RPMI8226 (cell line): ENCODE results near the gene PIP4K2A.

ENCODE experiments used
- DNase-seq: peaks from one replicate; pipeline ENCODE4 v3.0.0-alpha.2; 2015

Gene PIP4K2A

DNA sequence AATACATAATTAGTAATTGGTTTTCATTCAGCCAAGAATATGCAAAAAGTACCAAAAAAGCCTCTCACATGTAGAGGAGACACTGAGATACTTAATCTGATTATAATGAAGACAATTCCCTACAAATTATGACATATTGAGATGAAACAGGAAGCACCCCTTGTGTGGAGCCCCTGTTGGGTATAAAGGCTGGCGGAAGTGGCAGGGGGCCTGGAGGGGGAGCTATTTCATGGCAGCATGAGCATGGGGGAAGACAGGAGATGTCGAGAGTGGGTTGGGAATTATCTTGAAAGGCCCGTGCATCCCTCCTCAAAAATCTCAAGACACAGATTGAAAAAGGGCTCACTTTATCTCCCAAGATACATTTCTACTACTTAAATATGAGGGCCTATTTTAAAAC lies 96.9 kb downstream of the PIP4K2A start:
- no peak for DNase-seq

DNA sequence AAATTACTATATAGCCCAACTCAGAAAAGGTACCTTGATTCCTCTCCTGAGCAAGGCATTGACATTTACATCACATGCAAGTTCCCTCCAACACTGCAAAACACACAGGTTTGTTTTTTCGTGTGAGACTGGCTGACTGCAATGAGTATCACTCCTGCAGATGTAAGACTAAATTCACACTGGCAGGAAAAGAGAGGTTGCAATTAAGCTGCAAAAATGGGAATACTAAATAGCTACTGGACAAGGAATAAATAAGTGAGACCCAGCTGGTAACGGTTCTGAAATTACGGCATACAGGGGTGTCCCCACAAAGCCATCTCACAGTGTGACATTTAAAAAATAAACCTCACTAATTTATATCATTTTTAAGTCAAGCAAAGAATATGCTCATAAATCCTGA lies 97.3 kb downstream of the PIP4K2A start:
- no peak for DNase-seq

DNA sequence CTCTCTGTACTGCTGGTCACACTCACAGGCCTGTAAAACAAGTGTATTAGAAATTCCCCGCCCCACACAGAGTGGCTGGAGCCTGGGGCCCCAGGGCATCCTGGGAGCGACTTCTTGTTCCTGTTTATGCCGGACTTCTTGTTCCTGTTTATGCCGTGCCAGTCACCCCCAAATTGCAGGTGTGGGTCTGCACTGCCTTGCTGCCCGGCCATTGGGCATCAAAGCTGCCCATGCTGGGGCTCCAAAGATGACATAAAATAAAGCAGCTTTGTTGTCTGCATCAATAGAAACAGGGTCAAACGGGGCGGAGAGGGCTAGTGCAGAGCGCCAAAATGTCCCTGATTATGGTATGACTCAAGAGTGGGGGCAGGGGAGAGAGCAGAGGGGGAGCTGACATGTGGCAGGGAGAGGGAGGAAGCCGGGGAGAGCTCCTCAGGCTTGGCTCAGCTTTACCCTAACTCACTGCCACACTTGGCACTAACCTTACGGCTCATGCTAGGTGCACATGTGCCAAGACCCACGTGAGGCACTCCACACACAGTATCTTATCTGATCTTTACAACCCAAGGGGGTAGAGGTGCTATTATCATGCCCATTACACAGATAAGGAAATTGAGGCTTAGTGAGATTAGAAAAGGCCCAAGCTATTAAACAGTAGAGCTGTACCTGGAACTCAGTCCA lies 98.4 kb downstream of the PIP4K2A start:
- peak; percentile 74 for DNase-seq

- no peak for DNase-seq
Measured at GRCh38 chr10:22615101-22615500, 99.3 kb downstream of the PIP4K2A start.

GRCh38 chr10:22613011-22613410 lies 101.4 kb downstream of the PIP4K2A start:
- no peak for DNase-seq

- no peak for DNase-seq
Measured at GRCh38 chr10:22612318-22612717, 102.1 kb downstream of the PIP4K2A start.

- DNase-seq = no peak
Measured at GRCh38 chr10:22611425-22612115, 102.8 kb downstream of the PIP4K2A start.

DNA sequence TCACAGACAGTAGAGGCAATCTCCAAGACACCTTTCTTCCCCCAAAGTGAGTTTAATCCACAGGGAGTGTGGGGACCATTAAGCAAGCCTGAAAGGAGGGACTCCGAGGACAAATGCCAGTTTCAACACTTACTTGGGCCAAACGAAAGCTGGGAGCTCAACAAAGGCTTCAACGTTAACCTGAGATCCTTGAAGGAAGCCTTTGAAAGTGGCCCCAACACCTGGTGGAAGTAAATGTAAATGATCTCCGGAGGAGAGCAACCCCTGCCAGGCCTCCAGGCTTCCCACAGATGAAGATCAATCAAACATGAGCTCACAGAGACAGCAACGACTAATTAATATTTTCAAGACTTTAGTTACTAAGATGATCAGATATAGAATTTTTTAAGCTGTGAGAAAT lies 103.8 kb downstream of the PIP4K2A start:
- DNase-seq = no peak

- no peak for DNase-seq
Measured at GRCh38 chr10:22609719-22610465, 104.5 kb downstream of the PIP4K2A start.

DNA sequence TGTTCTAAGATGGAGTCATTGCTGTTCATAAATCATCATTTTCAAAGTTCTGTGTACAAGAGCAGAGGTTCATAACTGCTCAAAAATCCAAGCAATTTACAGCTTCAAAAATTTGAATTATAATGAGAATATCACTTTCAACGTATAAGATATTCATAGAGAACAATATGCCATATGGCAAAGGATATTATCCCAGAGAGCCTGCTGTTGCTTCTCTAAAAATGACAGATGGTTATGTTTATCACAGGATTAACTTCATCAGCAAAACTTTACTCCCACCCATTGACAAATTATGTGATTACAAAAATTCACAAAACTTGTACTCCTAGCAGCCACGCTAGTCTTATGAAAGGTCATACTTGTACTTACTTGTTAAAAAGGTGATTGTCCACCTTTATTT lies 105.1 kb downstream of the PIP4K2A start:
- DNase-seq = no peak

DNA sequence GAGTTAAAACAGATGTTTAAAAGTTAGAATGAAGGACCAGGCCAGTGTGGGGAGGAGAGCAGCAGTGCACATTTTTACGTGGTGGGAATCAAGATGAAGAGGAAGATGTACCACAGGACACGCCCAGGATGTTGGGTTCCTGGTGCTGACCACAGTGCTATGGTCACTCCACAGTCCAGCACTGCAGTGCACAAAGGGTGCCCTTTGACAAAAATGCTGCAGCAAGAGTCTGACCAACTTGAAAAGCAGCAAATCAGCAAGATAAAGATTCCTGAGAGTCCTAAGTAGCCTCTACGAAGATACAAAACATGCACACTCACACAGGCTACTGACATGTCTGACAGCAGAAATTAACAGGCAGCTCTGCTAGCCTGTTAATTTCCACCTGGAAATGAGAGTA lies 107.1 kb downstream of the PIP4K2A start:
- no peak for DNase-seq

DNA sequence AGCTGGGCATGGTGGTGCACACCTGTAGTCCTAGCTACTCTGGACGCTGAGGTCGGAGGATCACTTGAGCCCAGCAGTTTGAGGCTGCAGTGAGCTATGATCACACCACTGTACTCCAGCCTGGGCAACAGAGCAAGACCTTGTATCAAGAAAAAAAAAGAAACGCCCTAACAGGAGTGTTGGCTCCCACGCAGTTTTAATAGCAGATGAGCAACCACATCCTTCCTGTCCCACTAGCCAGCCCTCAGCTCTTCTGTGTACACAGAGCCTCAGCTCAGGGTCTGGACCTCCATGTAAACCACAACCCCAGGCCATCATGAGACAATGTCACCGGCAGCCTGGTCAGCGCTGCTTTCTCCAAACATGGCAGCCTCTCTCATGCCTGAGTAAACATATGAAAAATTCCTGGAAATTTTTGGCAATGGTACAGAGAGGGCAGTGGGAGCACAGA lies 108.2 kb downstream of the PIP4K2A start:
- DNase-seq = peak; percentile 37

DNA sequence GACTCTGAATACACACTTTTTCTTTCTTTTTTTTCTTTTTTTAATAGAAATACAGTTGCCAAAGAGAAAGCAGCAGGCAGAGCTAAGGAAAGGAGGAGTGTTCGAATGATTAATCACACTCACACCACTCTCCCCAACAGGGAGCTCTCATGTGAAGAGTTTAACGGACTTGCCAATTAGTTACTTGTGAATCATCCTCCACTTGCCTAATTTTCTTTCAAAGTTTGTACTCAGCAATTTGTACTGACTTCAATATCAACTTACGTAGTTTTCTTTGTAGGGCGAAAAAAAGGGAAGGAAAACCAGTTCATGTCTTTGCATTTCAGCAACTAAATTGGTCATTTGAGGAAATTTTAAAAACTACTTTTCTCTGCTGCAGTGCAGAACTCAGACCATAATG lies 109.2 kb downstream of the PIP4K2A start:
- no peak for DNase-seq

DNA sequence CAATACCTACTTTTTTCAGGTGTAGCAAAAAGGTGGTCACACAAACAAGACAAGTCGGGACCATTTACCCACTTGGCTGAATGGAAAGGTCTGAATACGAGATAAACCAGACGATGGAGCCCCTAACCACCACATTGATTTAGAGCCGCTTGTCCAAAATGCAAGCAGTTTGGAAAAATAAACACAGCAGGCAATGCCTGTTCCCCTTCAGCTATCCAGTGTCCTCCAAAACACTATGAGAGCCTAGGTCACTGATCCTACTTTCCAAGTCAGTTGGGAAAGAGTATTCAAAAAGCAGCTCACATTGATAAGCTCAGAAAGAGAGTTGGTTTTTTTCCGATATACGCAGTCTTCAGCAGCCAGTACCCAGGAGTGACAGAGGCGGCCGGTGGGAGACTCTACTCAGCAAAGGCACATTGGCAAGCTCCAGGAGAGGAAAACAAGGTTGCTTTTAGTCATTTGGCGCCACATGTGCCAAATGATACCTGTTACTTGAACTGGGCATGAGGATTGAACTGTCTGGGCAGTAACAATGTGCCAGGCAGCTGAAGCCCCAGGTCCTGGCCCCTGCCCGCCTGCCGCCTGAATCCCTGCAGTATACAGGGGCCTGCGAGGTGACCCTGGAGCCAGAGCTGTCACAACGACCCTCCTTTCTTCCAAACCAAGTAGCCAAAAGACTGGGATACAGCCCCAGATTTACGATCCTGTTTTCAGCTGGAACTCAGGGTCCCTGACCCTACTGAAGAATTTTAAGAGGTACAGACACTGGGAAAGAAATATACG lies 109.8 kb downstream of the PIP4K2A start:
- no peak for DNase-seq

DNA sequence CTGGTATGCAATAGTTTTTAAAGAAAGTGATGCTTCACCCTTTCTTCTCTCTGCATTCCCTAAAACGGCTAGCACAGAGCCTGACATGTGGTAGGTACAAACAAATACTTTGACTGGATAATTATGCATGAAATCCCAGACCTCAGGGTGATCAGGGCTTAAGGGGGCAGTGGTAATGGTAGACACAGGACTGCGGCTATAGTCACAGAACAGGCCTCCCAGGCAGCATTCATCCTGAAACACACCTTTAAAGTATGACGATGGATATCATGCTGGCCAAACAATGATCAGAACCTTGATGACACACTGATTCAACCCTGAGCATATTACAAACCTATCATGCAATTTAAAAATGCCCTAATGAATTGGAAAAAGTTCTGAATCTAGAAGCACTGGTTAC lies 110.8 kb downstream of the PIP4K2A start:
- no peak for DNase-seq

DNA sequence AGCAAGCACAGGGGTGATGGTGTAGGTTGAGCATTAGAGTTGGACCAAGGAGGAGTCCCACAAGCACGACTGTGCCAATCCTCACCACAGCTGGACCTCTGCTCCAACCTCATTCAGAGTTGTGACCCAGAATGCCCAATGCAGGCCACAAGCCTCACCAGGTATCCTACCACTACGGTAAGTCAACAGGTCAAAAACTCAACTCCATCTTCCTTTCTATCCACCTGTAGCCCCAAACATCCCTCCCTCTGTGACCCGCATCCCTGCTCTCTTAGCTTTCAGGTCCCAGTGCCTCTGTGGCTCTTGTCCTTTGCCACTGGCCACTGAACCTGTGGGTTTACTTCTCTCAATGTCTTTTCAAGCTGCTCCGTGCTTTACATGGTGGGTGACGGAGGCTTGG lies 112.8 kb downstream of the PIP4K2A start:
- no peak for DNase-seq

- no peak for DNase-seq
Measured at GRCh38 chr10:22599636-22600228, 114.6 kb downstream of the PIP4K2A start.

GRCh38 chr10:22599048-22599561 lies 115.3 kb downstream of the PIP4K2A start:
- DNase-seq = no peak

DNA sequence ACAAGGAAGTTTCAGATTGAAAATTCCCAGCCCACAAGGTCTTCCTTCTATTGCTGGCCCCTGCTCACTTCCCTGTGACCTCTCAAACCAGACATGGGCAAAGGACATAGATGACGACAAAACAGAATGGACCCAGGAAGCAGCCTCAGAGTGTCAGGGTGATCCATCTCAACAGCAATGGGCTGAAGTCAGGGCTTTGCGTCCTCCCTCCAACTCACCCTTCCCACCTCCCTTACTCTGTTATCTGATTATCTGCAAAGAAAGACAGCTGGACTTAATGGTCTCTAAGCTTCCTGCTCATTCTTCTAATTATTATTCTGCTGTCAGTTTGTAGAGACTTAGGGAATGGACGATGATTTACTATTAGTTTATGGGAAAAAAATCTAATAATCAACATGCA lies 115.9 kb downstream of the PIP4K2A start:
- DNase-seq = no peak

DNA sequence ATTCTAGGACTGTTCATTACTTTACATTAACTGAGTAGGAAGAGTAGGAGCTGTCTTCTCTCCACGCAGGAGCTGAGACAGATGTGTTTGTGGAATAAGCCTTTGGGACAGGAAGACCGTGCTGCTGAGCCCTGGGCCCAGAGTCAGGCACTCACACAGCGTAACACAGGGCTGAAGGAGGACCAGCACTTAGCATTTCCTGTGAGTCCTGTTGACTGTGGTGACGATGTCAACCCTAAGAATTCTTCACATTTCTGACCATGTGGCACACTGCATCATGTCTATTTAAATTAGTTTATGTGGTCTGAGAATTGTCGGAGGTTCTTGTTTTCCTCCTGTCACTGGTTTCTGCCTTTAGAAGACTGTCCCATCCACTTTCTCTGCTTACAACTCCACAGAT lies 117.2 kb downstream of the PIP4K2A start:
- DNase-seq = no peak

GRCh38 chr10:22593636-22594198 lies 120.7 kb downstream of the PIP4K2A start:
- no peak for DNase-seq

- DNase-seq = no peak
Measured at GRCh38 chr10:22593026-22593425, 121.4 kb downstream of the PIP4K2A start.
